GM12892 (cell line): ENCODE results near the gene EPN2.
A peak's percentile ranks its signal among the peaks of the same experiment; 100 is the strongest.

Experiments
- DNase-seq: peaks from one replicate; pipeline ENCODE4 v3.0.0; 2011; ENCODE audit not compliant: insufficient read length
- FAIRE-seq: peaks from 2 replicates; lab custom pipeline; 2011; peaks lifted over from hg19 to GRCh38; lab: Jason Lieb, UNC
- POLR2A ChIP-seq: IDR thresholded peaks from 2 replicates; pipeline ENCODE4 v1.6.1; 2011; ENCODE audit warnings: low read depth, low read length, control low read depth
- POLR2AphosphoS5 ChIP-seq: IDR thresholded peaks from 2 replicates; pipeline ENCODE4 v1.6.1; 2011; ENCODE audit warnings: low read depth, low read length, control low read depth
- TAF1 ChIP-seq: IDR thresholded peaks from 2 replicates; pipeline ENCODE4 v1.6.1; 2011; ENCODE audit warnings: low read depth, mild to moderate bottlenecking, control low read depth, low read length, borderline replicate concordance

EPN2 gene

DNA sequence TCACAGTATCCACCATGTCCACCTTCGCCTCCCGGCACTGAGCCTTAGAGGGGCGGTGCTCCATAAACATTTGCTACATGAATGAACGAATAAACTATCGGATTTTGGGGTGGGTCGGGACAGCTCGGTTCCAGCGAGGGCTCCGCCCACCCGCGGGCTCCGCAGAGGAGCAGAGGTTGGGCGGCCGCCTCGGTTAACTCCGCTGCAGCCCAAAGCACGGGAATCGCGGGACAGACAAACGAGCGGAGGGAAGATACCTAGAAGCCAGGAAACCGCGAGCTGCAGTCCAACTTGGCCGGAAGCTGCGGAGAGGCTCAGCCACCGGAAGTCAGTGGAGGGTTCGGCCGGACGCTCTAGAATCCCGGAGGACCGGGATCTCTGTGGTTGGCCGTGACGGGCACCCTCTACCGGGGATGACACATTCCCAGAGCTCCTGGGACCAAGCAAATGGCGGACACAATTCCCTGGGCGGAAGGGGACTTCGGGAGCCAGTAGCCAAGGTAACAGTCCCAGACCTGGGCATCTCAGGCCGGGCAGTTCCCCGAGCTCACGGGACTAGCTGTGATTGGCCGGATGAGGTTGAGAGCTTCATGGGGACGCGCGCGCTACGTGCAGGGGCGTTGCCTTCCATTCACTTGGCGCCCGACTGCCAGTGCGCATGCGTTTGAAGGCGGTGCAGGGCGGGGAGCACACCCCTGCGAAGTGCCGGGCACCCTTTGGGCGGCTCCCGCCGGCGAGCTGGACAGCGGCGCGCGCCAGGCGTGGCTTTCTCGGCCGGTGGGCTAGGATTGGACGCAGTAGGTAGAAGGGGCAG lies 140.6 kb downstream of the EPN2 start:
- TF ChIP-seq POLR2AphosphoS5 (peak; percentile 80), POLR2A (peak; percentile 84), TAF1 (peak; percentile 87)
- peak; percentile 100 for FAIRE-seq

DNA sequence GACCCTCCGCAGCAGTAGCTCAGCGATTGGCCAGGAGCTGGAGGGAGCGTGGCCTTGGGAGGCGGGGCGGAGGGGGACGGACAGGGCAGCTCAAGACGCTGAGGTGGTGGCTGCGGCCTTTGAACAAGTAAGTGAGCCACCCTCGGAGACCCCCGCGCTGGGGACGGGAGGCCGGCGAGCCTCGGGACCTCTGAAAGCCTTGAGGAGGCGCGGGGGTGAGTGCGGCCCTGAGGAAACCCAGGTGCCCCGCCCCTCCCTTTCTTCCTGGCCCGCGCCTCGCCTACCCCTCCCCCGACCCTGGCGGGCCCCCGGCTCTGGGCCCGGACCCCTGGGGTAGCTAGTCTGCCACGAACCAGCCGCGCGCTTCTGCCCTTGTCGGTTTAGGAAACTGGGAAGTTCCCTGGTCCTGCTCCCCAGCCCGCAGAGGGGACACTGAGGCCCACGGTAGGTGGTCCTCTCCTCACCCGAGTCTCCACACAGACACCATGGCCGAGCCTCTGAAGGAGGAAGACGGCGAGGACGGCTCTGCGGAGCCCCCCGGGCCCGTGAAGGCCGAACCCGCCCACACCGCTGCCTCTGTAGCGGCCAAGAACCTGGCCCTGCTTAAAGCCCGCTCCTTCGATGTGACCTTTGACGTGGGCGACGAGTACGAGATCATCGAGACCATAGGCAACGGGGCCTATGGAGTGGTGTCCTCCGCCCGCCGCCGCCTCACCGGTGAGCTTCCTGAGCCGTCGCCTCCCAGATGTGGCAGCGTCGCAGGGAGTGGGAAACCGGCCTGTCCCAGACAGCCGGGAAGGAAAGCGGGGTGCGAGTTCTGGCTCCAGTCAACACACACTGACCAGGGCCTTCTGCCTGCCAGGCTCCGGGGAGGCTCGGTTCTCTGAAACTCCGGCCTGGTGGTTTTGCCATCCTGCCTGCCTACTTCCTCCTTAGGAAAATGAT lies 141.5 kb downstream of the EPN2 start, which contains the start of gene MAPK7:
Gene MAPK7, plus strand, starts transcription at position 83 of the 945 bp plus-strand sequence. Its CDS starts 403 bp downstream, at position 486.
- no peak for DNase-seq
- TF ChIP-seq POLR2A (no peak), POLR2AphosphoS5 (no peak), TAF1 (no peak)
- FAIRE-seq: peak; percentile 67

More for the DNA sequence above, 140.6 kb downstream of the EPN2 start:
- peak; percentile 100 for DNase-seq

DNA sequence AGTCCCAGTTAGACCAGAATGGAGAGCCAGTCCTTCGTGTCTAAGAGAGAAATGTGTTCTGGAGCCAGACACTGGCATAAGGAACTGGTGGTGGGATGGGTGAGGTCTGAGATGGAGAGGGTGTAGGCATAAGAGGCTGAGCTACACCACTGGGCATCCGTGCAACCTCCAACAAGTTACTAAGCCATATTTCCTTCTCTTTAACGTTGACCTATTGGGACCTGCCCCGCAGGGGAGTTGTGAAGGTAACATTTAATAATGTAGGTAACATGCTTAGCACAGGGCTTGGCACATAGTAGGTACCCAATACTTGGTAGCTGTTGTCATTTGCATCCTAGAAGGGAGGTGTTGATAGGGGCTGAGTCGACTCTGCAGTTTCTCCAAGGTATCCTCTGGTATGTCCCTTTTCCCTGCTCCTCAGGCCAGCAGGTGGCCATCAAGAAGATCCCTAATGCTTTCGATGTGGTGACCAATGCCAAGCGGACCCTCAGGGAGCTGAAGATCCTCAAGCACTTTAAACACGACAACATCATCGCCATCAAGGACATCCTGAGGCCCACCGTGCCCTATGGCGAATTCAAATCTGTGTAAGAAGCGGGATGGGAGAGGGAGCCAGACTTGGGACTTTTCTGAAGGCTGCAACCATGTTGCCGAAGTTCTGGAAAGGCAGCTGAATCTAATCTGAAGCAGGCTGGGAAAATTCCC lies 142.3 kb downstream of the EPN2 start:
- FAIRE-seq: no peak
- TF ChIP-seq POLR2A (no peak), TAF1 (no peak)
- no peak for DNase-seq

DNA sequence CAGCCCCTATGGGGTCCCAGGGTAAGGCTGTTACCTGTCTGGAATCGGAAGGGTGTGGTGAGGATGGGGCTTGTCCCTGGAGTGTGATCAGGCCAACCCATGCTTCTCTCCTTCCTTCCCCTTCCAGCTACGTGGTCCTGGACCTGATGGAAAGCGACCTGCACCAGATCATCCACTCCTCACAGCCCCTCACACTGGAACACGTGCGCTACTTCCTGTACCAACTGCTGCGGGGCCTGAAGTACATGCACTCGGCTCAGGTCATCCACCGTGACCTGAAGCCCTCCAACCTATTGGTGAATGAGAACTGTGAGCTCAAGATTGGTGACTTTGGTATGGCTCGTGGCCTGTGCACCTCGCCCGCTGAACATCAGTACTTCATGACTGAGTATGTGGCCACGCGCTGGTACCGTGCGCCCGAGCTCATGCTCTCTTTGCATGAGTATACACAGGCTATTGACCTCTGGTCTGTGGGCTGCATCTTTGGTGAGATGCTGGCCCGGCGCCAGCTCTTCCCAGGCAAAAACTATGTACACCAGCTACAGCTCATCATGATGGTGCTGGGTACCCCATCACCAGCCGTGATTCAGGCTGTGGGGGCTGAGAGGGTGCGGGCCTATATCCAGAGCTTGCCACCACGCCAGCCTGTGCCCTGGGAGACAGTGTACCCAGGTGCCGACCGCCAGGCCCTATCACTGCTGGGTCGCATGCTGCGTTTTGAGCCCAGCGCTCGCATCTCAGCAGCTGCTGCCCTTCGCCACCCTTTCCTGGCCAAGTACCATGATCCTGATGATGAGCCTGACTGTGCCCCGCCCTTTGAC lies 143.5 kb downstream of the EPN2 start:
- TF ChIP-seq POLR2AphosphoS5 (no peak), POLR2A (no peak), TAF1 (no peak)
- FAIRE-seq (no peak), DNase-seq (no peak)

DNA sequence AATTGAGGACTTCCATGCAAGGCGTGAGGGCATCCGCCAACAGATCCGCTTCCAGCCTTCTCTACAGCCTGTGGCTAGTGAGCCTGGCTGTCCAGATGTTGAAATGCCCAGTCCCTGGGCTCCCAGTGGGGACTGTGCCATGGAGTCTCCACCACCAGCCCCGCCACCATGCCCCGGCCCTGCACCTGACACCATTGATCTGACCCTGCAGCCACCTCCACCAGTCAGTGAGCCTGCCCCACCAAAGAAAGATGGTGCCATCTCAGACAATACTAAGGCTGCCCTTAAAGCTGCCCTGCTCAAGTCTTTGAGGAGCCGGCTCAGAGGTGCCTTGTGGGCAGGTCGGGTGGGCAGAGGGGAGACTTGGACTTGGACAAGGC lies 144.2 kb downstream of the EPN2 start:
- FAIRE-seq (no peak), DNase-seq (no peak)
- TF ChIP-seq TAF1 (no peak), POLR2AphosphoS5 (no peak)

DNA sequence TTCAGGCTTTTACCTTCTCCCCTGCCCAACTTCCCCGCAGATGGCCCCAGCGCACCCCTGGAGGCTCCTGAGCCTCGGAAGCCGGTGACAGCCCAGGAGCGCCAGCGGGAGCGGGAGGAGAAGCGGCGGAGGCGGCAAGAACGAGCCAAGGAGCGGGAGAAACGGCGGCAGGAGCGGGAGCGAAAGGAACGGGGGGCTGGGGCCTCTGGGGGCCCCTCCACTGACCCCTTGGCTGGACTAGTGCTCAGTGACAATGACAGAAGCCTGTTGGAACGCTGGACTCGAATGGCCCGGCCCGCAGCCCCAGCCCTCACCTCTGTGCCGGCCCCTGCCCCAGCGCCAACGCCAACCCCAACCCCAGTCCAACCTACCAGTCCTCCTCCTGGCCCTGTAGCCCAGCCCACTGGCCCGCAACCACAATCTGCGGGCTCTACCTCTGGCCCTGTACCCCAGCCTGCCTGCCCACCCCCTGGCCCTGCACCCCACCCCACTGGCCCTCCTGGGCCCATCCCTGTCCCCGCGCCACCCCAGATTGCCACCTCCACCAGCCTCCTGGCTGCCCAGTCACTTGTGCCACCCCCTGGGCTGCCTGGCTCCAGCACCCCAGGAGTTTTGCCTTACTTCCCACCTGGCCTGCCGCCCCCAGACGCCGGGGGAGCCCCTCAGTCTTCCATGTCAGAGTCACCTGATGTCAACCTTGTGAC lies 144.7 kb downstream of the EPN2 start:
- TF ChIP-seq TAF1 (no peak), POLR2A (no peak), POLR2AphosphoS5 (no peak)
- FAIRE-seq (no peak), DNase-seq (no peak)

DNA sequence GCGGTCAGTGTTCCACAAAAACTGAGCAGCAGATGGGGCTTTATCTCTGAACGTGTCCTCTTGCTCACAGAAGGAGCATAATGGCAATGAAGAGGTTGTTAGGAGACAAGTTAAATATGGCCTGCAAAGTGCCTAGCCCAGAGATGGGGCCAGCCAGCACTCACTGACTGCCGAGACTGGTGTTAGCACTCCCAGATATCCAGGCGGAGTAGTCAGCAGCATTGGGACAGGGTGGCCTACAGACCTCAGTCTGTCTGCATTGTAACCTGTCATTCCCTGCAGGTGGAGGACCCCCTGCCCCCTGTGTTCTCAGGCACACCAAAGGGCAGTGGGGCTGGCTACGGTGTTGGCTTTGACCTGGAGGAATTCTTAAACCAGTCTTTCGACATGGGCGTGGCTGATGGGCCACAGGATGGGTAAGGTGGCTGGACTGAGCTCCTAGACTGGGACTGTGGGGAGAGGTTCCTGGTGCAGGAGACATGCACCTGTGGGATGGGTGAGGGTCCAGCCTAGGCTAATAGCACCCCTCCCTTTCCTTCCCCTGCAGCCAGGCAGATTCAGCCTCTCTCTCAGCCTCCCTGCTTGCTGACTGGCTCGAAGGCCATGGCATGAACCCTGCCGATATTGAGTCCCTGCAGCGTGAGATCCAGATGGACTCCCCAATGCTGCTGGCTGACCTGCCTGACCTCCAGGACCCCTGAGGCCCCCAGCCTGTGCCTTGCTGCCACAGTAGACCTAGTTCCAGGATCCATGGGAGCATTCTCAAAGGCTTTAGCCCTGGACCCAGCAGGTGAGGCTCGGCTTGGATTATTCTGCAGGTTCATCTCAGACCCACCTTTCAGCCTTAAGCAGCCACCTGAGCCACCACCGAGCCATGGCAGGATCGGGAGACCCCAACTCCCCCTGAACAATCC lies 145.6 kb downstream of the EPN2 start:
- no peak for DNase-seq
- no peak for TF ChIP-seq POLR2AphosphoS5
- TF ChIP-seq TAF1: no peak
- TF ChIP-seq POLR2A: no peak

GRCh38 chr17:19383681-19384470 lies 146.7 kb downstream of the EPN2 start:
- no peak for DNase-seq
- FAIRE-seq: no peak
- TF ChIP-seq POLR2A: no peak
- TF ChIP-seq POLR2AphosphoS5: no peak
- no peak for TF ChIP-seq TAF1

More for the DNA sequence above, 145.6 kb downstream of the EPN2 start:
- FAIRE-seq: no peak
